Fibroblast of mammary gland (primary cell): ENCODE measurements around the gene SLAIN2.

Experiments
- DNase-seq: peaks from one replicate; pipeline ENCODE4 v3.0.0-alpha.2; 2010; ENCODE audit warnings: low read depth
- H3K4me3 ChIP-seq: 2 replicates; pipeline ENCODE4 v1.5.1; 2011; ENCODE audit warnings: low read depth, mild to moderate bottlenecking, low read length, moderate library complexity; ENCODE audit not compliant: control insufficient read depth
- CTCF ChIP-seq: conservative IDR thresholded peaks from 2 replicates; pipeline ENCODE4 v1.5.1; 2011; ENCODE audit warnings: low read depth, low read length, inconsistent platforms; ENCODE audit not compliant: control insufficient read depth, insufficient read depth

Gene SLAIN2

GRCh38 chr4:48366611-48367010 lies 25.3 kb downstream of the SLAIN2 start:
- no peak overlapping the region for H3K4me3 ChIP-seq
- TF ChIP-seq CTCF = no peak
- no peak for DNase-seq

GRCh38 chr4:48367016-48367415 lies 25.7 kb downstream of the SLAIN2 start:
- DNase-seq = no peak
- no peak for TF ChIP-seq CTCF
- no peak overlapping the region for H3K4me3 ChIP-seq

GRCh38 chr4:48368389-48368788 lies 27.1 kb downstream of the SLAIN2 start:
- DNase-seq = no peak
- TF ChIP-seq CTCF = no peak
- H3K4me3 ChIP-seq = no peak overlapping the region

GRCh38 chr4:48369248-48369647 lies 27.9 kb downstream of the SLAIN2 start:
- DNase-seq = no peak
- H3K4me3 ChIP-seq = no peak overlapping the region
- TF ChIP-seq CTCF = no peak

DNA sequence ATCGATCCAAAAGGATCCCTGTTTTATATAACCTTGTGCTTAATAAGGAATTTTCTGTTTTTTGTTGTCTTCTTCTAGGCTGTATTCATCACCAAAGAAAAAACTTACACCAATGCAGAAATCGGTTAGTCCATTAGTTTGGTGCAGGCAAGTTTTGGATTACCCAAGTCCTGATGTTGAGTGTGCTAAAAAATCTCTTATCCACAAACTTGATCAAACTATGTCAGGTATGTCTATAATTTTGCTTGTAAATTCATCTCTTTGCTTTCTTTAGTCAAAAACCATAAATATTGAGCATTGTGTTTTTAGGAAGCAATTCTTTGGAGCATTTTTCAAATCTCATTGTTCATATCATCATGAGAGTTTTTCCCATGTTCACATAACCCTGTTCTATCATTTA lies 28.4 kb downstream of the SLAIN2 start:
- H3K4me3 ChIP-seq = no peak overlapping the region
- DNase-seq = no peak
- no peak for TF ChIP-seq CTCF

GRCh38 chr4:48370260-48371134 lies 29.2 kb downstream of the SLAIN2 start:
- H3K4me3 ChIP-seq = no peak overlapping the region
- TF ChIP-seq CTCF = no peak
- no peak for DNase-seq

- TF ChIP-seq CTCF = no peak
- no peak overlapping the region for H3K4me3 ChIP-seq
- DNase-seq = no peak
Measured at GRCh38 chr4:48372272-48372671, 30.9 kb downstream of the SLAIN2 start.
